IPS-18c (cell line): Measurements from ENCODE around the gene GTSE1.
A peak's percentile ranks its signal among the peaks of the same experiment; 100 is the strongest.

Experiments used
- H3K4me3 ChIP-seq: 2 replicates; pipeline ENCODE4 v1.7.0; 2013; ENCODE audit warnings: low read depth, mild to moderate bottlenecking, low read length, moderate library complexity; ENCODE audit not compliant: insufficient read depth
- H3K9me3 ChIP-seq: one replicate; pipeline ENCODE4 v1.6.1; 2013; ENCODE audit warnings: mild to moderate bottlenecking, low read length, moderate library complexity; ENCODE audit not compliant: control insufficient read depth, insufficient read depth

GTSE1 gene

GRCh38 chr22:46335201-46336118 is 38.8 kb downstream of the GTSE1 start, which contains the start of gene TRMU:
Gene TRMU, plus strand, starts transcription at chr22:46335714. Its CDS starts 51 bp downstream, at chr22:46335765.
- H3K9me3 ChIP-seq, result no peaks in the 10 kb centered on the region
- H3K4me3 ChIP-seq, result peak within 1 kb of the TSS; percentile 90

- peak overlapping the region; percentile 90 for H3K4me3 ChIP-seq
- H3K9me3 ChIP-seq, result no peaks in the 10 kb centered on the region
Measured at GRCh38 chr22:46336119-46337078, 39.7 kb downstream of the GTSE1 start.

- H3K4me3 ChIP-seq, result no peak overlapping the region
Measured at GRCh38 chr22:46337870-46338269, 41.2 kb downstream of the GTSE1 start.

GRCh38 chr22:46338636-46339035 is 42.0 kb downstream of the GTSE1 start:
- Histone ChIP-seq H3K4me3 (no peak overlapping the region), H3K9me3 (no peaks in the 10 kb centered on the region)

More at GRCh38 chr22:46337870-46338269, 41.2 kb downstream of the GTSE1 start:
- no peaks in the 10 kb centered on the region for H3K9me3 ChIP-seq

GRCh38 chr22:46339956-46340355 is 43.3 kb downstream of the GTSE1 start:
- Histone ChIP-seq H3K4me3 (no peak overlapping the region), H3K9me3 (no peaks in the 10 kb centered on the region)

- H3K4me3 ChIP-seq, result no peak overlapping the region
- no peaks in the 10 kb centered on the region for H3K9me3 ChIP-seq
Measured at GRCh38 chr22:46340676-46341075, 44.0 kb downstream of the GTSE1 start.

GRCh38 chr22:46346680-46347405 is 50.2 kb downstream of the GTSE1 start:
- Histone ChIP-seq H3K9me3 (no peaks in the 10 kb centered on the region), H3K4me3 (no peak overlapping the region)

GRCh38 chr22:46347646-46348045 is 51.0 kb downstream of the GTSE1 start:
- H3K9me3 ChIP-seq, result no peaks in the 10 kb centered on the region

DNA sequence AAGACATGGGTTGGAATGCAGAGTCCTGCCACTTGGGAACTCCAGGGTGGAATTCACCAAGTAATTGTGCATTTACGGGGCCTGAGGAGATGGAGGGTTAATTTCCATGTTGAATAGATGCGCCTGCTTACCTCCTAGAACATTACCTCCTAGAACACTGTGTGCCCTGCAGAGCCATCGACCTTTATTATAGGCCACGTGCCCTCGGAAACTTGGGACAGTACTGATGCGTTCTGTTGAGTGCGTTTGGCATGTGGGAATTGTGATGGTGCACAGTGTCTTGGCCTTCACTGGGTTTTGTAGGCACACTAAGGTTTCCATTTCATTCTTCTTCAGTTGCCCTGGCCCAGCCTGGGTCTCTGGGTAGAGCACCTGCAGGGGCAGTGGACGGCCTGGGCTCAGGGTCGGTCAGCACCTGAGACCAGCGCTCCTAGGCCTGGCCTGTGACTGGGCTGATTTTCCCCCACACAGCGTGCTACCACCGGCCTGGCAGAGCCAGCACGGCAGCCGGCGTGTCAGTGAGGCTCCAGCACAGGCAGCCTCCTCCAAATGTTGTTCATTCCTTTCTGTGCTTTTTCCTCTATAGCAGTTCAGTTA is 51.5 kb downstream of the GTSE1 start:
- H3K9me3 ChIP-seq, result no peaks in the 10 kb centered on the region
- no peak overlapping the region for H3K4me3 ChIP-seq

More at GRCh38 chr22:46347646-46348045, 51.0 kb downstream of the GTSE1 start:
- H3K4me3 ChIP-seq, result no peak overlapping the region

DNA sequence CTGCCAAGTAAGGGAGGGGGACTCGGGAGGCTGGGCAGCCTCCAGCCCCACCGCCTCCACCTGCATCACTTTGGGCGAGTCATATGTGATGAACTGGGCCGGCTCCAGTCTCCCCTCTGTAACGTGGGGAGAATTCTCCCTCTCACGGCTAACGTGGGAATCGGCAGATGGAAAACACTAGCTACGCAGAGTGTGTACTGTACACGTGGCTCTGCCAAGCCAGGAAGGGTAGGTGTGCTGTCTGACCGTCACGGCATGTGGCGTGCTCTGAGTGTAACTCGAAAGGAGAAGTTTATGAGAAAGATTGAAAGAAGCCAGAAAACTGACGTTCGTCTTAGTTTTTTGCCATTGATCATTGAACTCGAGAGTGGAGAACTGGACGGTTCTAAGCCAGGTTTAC is 52.6 kb downstream of the GTSE1 start:
- no peaks in the 10 kb centered on the region for H3K9me3 ChIP-seq
- no peak overlapping the region for H3K4me3 ChIP-seq

GRCh38 chr22:46349681-46350080 is 53.0 kb downstream of the GTSE1 start:
- no peaks in the 10 kb centered on the region for H3K9me3 ChIP-seq

GRCh38 chr22:46350121-46350520 is 53.5 kb downstream of the GTSE1 start:
- Histone ChIP-seq H3K9me3 (no peaks in the 10 kb centered on the region), H3K4me3 (no peak overlapping the region)

More at GRCh38 chr22:46349681-46350080, 53.0 kb downstream of the GTSE1 start:
- no peak overlapping the region for H3K4me3 ChIP-seq

GRCh38 chr22:46350646-46351045 is 54.0 kb downstream of the GTSE1 start:
- no peaks in the 10 kb centered on the region for H3K9me3 ChIP-seq

DNA sequence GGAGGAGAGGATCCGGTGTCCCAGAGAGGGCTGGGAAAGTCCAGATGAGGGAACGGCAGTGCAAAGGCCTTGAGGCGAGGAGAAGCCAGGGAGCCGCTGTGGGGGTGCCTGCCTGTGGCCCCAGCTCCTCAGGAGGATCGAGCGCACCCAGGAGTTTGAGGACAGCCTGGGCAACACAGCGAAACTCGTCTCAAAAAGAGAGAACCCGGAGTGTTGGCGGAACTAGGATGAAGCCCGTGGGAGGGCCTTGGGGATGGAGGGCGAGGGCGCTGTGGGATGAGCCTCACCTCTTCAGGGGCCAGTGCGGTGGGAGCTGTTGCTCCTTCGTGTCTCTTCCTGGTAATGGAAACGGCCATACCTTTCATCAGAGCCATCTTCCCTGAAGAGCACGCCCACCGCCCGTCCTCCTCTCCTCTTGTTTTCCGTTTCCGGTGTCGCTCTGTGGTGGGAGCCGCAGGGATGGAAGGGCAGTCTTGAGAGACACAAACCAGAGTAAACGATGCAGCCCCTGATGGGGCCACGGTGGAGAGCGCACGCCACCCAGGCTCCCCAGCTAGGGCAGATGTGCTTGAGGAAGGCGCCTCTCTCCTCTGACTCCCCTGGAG is 54.6 kb downstream of the GTSE1 start:
- Histone ChIP-seq H3K4me3 (no peak overlapping the region), H3K9me3 (no peaks in the 10 kb centered on the region)

More at GRCh38 chr22:46350646-46351045, 54.0 kb downstream of the GTSE1 start:
- no peak overlapping the region for H3K4me3 ChIP-seq

GRCh38 chr22:46351767-46352166 is 55.1 kb downstream of the GTSE1 start:
- Histone ChIP-seq H3K9me3 (no peaks in the 10 kb centered on the region), H3K4me3 (no peak overlapping the region)

DNA sequence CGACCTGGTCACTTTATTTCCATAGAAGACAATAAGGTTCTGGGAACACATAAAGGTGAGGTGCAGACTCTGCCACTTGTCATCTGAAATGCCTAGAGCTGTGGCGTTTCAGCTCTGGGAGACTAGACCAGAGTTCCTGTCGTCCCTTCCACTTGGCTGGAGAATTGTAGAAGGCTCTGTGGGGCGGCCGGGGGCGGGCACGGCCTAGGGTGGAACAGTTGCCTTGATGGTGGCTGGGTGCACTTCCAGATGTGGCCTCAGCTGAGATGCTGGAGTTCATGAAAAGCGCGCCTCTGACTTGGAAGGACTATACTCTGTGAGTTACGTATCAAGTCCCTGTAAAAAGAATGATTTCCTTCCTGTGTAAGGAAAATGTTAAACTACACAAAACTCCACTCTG is 55.6 kb downstream of the GTSE1 start:
- H3K4me3 ChIP-seq, result no peak overlapping the region
- no peaks in the 10 kb centered on the region for H3K9me3 ChIP-seq
